ENCODE data around the gene TMEM59L. TPM values are rescaled to one million over a fixed set of nuclear protein-coding genes. Genes with fewer than 3 reads are reported as not detected.

TMEM59L gene
- total and polyA plus RNA-seq, 8 donors: 0.56 to 8.9 (median 1.2) TPM

- Histone ChIP-seq H3K4me1 (peaks cover 9 to 13% (median 9%) of the 10 kb centered on the region in 3 donors), H3K4me3 (no peak overlapping the region), H3K36me3 (peaks cover 0 to 21% (median 16%) of the 10 kb centered on the region in 3 donors), H3K27me3 (no peaks in the 10 kb centered on the region), H3K27ac (no peak overlapping the region), H3K9me3 (no peaks in the 10 kb centered on the region)
- DNase-seq (peak in 1 of 6 donors; percentile 63), FAIRE-seq (no peak), ATAC-seq (no peak)
- TF ChIP-seq CTCF (IDR thresholded peaks at IDR 0.05): no peak
- WGBS, 2 donors: 93 to 94% methylated on average over 18 of the region's 18 CpGs
- intact Hi-C loops (cut with DNase I): loop anchor here in 1 of 3 donors (10.0 kb wide), 1 partner anchor 110 kb away; no protein-coding TSS in a partner anchor
These were observed 37.9 kb upstream of the TMEM59L start for GRCh38 chr19:18574691-18575291.

GRCh38 chr19:18576383-18576782 is 36.3 kb upstream of the TMEM59L start:
- intact Hi-C loops (cut with DNase I): loop anchor here in 1 of 3 donors (10.0 kb wide), 1 partner anchor 112 kb away; no protein-coding TSS in a partner anchor
- Histone ChIP-seq H3K4me1 (peaks cover 9 to 13% (median 9%) of the 10 kb centered on the region in 3 donors), H3K27ac (no peak overlapping the region), H3K36me3 (peaks cover 0 to 21% (median 16%) of the 10 kb centered on the region in 3 donors), H3K27me3 (no peaks in the 10 kb centered on the region), H3K9me3 (no peaks in the 10 kb centered on the region), H3K4me3 (no peak overlapping the region)
- DNase-seq (peak in 1 of 6 donors; percentile 3), ATAC-seq (no peak), FAIRE-seq (no peak)
- 82 to 96% methylated on average over 8 of the region's 8 CpGs for WGBS, 2 donors
- no peak for TF ChIP-seq CTCF (IDR thresholded peaks at IDR 0.05)

DNA sequence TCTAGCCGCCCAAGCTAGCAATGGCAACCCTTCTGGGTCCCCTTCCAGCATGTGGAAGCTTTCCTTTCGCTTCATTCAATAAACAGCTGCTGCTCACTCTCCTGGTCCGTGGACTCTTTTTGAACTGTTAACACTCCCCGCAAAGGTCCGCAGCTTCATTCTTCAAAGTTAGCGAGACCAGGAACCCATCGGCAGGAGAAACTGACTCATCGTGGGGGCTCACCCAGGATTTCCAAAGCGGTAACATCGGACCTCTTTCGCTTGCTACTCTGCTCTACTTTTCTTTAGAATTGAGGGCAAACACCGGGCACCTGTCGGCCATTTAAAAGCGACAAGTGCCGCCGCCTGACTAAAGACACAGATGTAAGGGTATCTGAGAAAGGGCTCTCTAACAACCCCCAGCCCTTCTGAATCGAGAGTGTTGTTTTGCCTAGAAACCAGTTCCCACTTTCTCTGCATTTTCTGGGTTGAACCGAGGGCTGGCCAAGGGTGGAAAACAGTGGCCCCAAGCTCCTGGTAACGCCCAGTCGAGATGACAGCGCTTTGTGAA is 35.2 kb upstream of the TMEM59L start:
- Histone ChIP-seq H3K27me3 (no peaks in the 10 kb centered on the region), H3K27ac (no peak overlapping the region), H3K9me3 (no peaks in the 10 kb centered on the region), H3K4me3 (no peak overlapping the region), H3K4me1 (peaks cover 8 to 12% (median 8%) of the 10 kb centered on the region in 3 donors), H3K36me3 (peaks cover 0 to 21% (median 16%) of the 10 kb centered on the region in 3 donors)
- DNase-seq (peak in 1 of 6 donors; percentile 11), ATAC-seq (no peak), FAIRE-seq (no peak)
- intact Hi-C loops (cut with DNase I): loop anchor here in 1 of 3 donors (10.0 kb wide), 1 partner anchor 113 kb away; no protein-coding TSS in a partner anchor
- TF ChIP-seq CTCF (IDR thresholded peaks at IDR 0.05): no peak
- WGBS, 2 donors: 87 to 89% methylated on average over 21 of the region's 21 CpGs

GRCh38 chr19:18580311-18580710 is 32.4 kb upstream of the TMEM59L start:
- Histone ChIP-seq H3K4me1 (no peaks in the 10 kb centered on the region), H3K27ac (no peak overlapping the region), H3K4me3 (no peak overlapping the region), H3K27me3 (no peaks in the 10 kb centered on the region), H3K9me3 (no peaks in the 10 kb centered on the region), H3K36me3 (peaks cover 0 to 5% (median 3%) of the 10 kb centered on the region in 3 donors)
- intact Hi-C loops (cut with DNase I): no loop called here
- no peak for ATAC-seq
- DNase-seq: peak in 1 of 6 donors; percentile 14
- WGBS, 2 donors: 39 to 51% methylated on average over 7 of the region's 7 CpGs
- no peak for TF ChIP-seq CTCF (IDR thresholded peaks at IDR 0.05)
- FAIRE-seq: no peak

- no peak for FAIRE-seq
- Histone ChIP-seq H3K27ac (no peak overlapping the region), H3K36me3 (peaks cover 0 to 6% (median 0%) of the 10 kb centered on the region in 3 donors), H3K27me3 (no peaks in the 10 kb centered on the region), H3K9me3 (no peaks in the 10 kb centered on the region), H3K4me1 (peaks cover 0 to 6% (median 5%) of the 10 kb centered on the region in 3 donors), H3K4me3 (no peak overlapping the region)
- no peak for ATAC-seq
- WGBS, 2 donors: 46 to 63% methylated on average over 2 of the region's 2 CpGs
- no peak for DNase-seq
- TF ChIP-seq CTCF (IDR thresholded peaks at IDR 0.05): no peak
- intact Hi-C loops (cut with DNase I): no loop called here
These were observed 26.4 kb upstream of the TMEM59L start for GRCh38 chr19:18586306-18586705.

Data from pancreas (tissue), 10 donors.